GM23338 (cell line): Measurements from ENCODE around the gene NRIP1. TPM values are rescaled to one million over a fixed set of nuclear protein-coding genes. Genes with fewer than 3 reads are reported as not detected.

Experiments used
- ATAC-seq: fragments of 200-7000 bp; cut with Tn5 transposase; 3 replicates; pipeline ENCODE4 v1.9.1; 2020
- DNase-seq: peaks from one replicate; pipeline ENCODE4 v3.0.0-alpha.2; 2015; ENCODE audit warnings: low spot score
- H2AFZ ChIP-seq: fragments of 200-600 bp; sonication (generic); 2 replicates; pipeline ENCODE4 v1.8.0; 2016; ENCODE audit warnings: antibody characterized with exemption, mild to moderate bottlenecking, moderate library complexity
- H3F3A ChIP-seq: fragments of 200-600 bp; sonication (generic); replicated peaks from 2 replicates; pipeline ENCODE4 v1.8.0; 2017; ENCODE audit warnings: antibody characterized with exemption, mixed run types, low read depth
- H3K27ac ChIP-seq: fragments of 200-600 bp; sonication (generic); 2 replicates; pipeline ENCODE4 v1.6.1; 2016; ENCODE audit warnings: low read depth
- H3K27me3 ChIP-seq: fragments of 200-600 bp; sonication (generic); 2 replicates; pipeline ENCODE4 v1.8.0; 2016; ENCODE audit warnings: mild to moderate bottlenecking, mixed run types, moderate library complexity; ENCODE audit not compliant: insufficient read depth
- H3K36me3 ChIP-seq: fragments of 200-600 bp; sonication (generic); 2 replicates; pipeline ENCODE4 v1.8.0; 2016; ENCODE audit warnings: mild to moderate bottlenecking; ENCODE audit not compliant: insufficient read depth
- H3K4me1 ChIP-seq: fragments of 200-600 bp; sonication (generic); 2 replicates; pipeline ENCODE4 v1.8.0; 2016; ENCODE audit warnings: mild to moderate bottlenecking, moderate library complexity; ENCODE audit not compliant: insufficient read depth
- H3K4me2 ChIP-seq: fragments of 200-600 bp; sonication (generic); 2 replicates; pipeline ENCODE4 v1.7.1; 2017; ENCODE audit warnings: mixed run types
- H3K4me3 ChIP-seq: fragments of 200-600 bp; sonication (generic); 2 replicates; pipeline ENCODE4 v1.6.1; 2016; ENCODE audit warnings: mixed run types
- H3K79me2 ChIP-seq: fragments of 200-600 bp; sonication (generic); replicated peaks from 2 replicates; pipeline ENCODE4 v1.8.0; 2017; ENCODE audit warnings: mild to moderate bottlenecking; ENCODE audit not compliant: insufficient read depth
- H3K9me2 ChIP-seq: fragments of 200-600 bp; sonication (generic); 2 replicates; pipeline ENCODE4 v1.8.0; 2017; ENCODE audit not compliant: insufficient read depth
- H4K20me1 ChIP-seq: fragments of 200-600 bp; sonication (generic); replicated peaks from 2 replicates; pipeline ENCODE4 v1.8.0; 2017; ENCODE audit warnings: mild to moderate bottlenecking; ENCODE audit not compliant: insufficient read depth
- H3K27ac Mint-ChIP-seq: 2 replicates; pipeline ENCODE4 v1.8.0; 2020; ENCODE audit warnings: inconsistent platforms, mild to moderate bottlenecking, moderate library complexity, mixed read lengths
- H3K27me3 Mint-ChIP-seq: 3 replicates; pipeline ENCODE4 v1.8.0; 2022; ENCODE audit warnings: low read depth, mild to moderate bottlenecking, moderate library complexity, mixed read lengths, inconsistent platforms; ENCODE audit not compliant: insufficient read depth, poor library complexity
- H3K36me3 Mint-ChIP-seq: 3 replicates; pipeline ENCODE4 v1.8.0; 2021; ENCODE audit warnings: low read depth, mild to moderate bottlenecking, inconsistent platforms, moderate library complexity, mixed read lengths
- H3K4me1 Mint-ChIP-seq: 3 replicates; pipeline ENCODE4 v1.8.0; 2020; ENCODE audit warnings: mild to moderate bottlenecking, inconsistent platforms, mixed read lengths
- H3K4me3 Mint-ChIP-seq: 3 replicates; pipeline ENCODE4 v1.8.0; 2021; ENCODE audit warnings: moderate library complexity, mild to moderate bottlenecking, inconsistent platforms, mixed read lengths
- H3K9me3 Mint-ChIP-seq: 3 replicates; pipeline ENCODE4 v1.8.0; 2020; ENCODE audit warnings: moderate library complexity, mild to moderate bottlenecking, inconsistent platforms, mixed read lengths
- CREB1 ChIP-seq: fragments of 250-450 bp; sonication (Bioruptor Pico); IDR thresholded peaks from 2 replicates; pipeline ENCODE4 v1.5.0; 2020; ENCODE audit warnings: low read depth, mild to moderate bottlenecking, moderate library complexity
- EZH2phosphoT487 ChIP-seq: fragments of 200-600 bp; sonication (generic); IDR thresholded peaks from one replicate; pipeline ENCODE4 v1.8.1; 2018; ENCODE audit warnings: antibody characterized with exemption; ENCODE audit not compliant: unreplicated experiment
- STAT1 ChIP-seq: IDR thresholded peaks from one replicate; pipeline ENCODE4 v1.6.1; 2016; ENCODE audit warnings: antibody characterized with exemption; ENCODE audit not compliant: unreplicated experiment
- ZNF462 ChIP-seq: fragments of 250-450 bp; sonication (Bioruptor Pico); IDR thresholded peaks from 2 replicates; pipeline ENCODE4 v1.5.0; 2020; ENCODE audit warnings: mild to moderate bottlenecking, moderate library complexity
- polyA plus RNA-seq: library from polyadenylated mRNA; unstranded; fragments of >200 nt; fragmentation: Nextera tagmentation; extraction: Ambion mirVana; gene quantifications from 2 replicates; pipeline ENCODE4 v1.2.1, GENCODE V29; 2016
- total RNA-seq: library from RNA; depleted of rRNA; stranded (reverse); fragments of >200 nt; shearing (Covaris generic); gene quantifications from 2 replicates; pipeline ENCODE4 v1.2.3, GENCODE V29; 2014
- TF ChIP-seq, protein P1 (sequence below), 2 experiments: fragments of 200-600 bp in 1 of 2; sonication (generic) in 1 of 2; conservative IDR thresholded peaks; 2 replicates each; pipeline versions ENCODE4 v1.5.1 to v1.6.1; 2016 to 2017; ENCODE audit warnings: antibody characterized with exemption in 2 of 2, low read depth in 2 of 2, mild to moderate bottlenecking in 2 of 2, moderate library complexity in 1 of 2

NRIP1 gene
- total and polyA plus RNA-seq, 2 experiments from 2014 or later = 3.0 to 9.0 TPM

GRCh38 chr21:14962217-14962616 is 102.6 kb downstream of the NRIP1 start (continued):
- TF ChIP-seq CREB1 (no peak), STAT1 (no peak), EZH2phosphoT487 (no peak)

DNA sequence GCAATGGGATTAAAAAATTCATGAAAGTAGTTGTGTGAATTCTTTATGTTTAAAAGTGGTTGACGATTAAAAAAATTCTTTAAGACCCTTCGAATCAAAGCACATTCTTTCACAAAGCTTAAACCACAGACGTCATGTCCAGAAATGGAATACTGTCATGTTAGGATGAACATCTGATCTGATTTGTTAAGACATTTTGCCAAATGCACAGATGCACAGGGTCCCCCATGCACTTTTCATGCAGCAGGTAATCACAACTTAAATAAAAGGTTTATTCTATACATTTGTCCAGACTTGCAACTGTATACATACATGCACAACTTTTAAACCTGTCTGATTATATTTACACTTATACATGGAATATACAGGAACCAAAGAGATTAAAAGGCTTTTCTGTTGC is 103.3 kb downstream of the NRIP1 start:
- Mint-ChIP-seq H3K36me3 (peaks cover 4% of the 10 kb centered on the region; the same call in 2 of the 3 replicates), H3K27me3 (no peaks in the 10 kb centered on the region), H3K9me3 (no peaks in the 10 kb centered on the region), H3K4me1 (peaks cover 7% of the 10 kb centered on the region; the same call in 1 of the 3 replicates), H3K27ac (no peak overlapping the region), H3K4me3 (no peak overlapping the region)
- H3K4me1 ChIP-seq = no peaks in the 10 kb centered on the region
- no peaks in the 10 kb centered on the region for H3K36me3 ChIP-seq
- no peak for DNase-seq
- no peak overlapping the region for H3K27ac ChIP-seq
- H2AFZ ChIP-seq = no peak overlapping the region
- no peak for ATAC-seq
- 0 out of 2 replicates have a peak, but pooled peaks cover 2% of the 10 kb centered on the region for H3K9me2 ChIP-seq
- no peaks in the 10 kb centered on the region for H3K27me3 ChIP-seq
- H3K4me3 ChIP-seq = no peak overlapping the region
- no peaks in the 10 kb centered on the region for H3F3A ChIP-seq
- H4K20me1 ChIP-seq = no peaks in the 10 kb centered on the region
- no peak for TF ChIP-seq ZNF462 (CRISPR knock-in tag)
- TF ChIP-seq, protein P1, sequence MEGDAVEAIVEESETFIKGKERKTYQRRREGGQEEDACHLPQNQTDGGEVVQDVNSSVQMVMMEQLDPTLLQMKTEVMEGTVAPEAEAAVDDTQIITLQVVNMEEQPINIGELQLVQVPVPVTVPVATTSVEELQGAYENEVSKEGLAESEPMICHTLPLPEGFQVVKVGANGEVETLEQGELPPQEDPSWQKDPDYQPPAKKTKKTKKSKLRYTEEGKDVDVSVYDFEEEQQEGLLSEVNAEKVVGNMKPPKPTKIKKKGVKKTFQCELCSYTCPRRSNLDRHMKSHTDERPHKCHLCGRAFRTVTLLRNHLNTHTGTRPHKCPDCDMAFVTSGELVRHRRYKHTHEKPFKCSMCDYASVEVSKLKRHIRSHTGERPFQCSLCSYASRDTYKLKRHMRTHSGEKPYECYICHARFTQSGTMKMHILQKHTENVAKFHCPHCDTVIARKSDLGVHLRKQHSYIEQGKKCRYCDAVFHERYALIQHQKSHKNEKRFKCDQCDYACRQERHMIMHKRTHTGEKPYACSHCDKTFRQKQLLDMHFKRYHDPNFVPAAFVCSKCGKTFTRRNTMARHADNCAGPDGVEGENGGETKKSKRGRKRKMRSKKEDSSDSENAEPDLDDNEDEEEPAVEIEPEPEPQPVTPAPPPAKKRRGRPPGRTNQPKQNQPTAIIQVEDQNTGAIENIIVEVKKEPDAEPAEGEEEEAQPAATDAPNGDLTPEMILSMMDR (conservative IDR thresholded peaks at IDR 0.05; ENCODE audit: low read depth in 2 of 2) = no peak
- no peak overlapping the region for H3K4me2 ChIP-seq
- H3K79me2 ChIP-seq = no peaks in the 10 kb centered on the region
